ENCODE data around the gene ERMN. TPM values are rescaled to one million over a fixed set of nuclear protein-coding genes. Genes with fewer than 3 reads are reported as not detected.
"Not testable (repeated sequence)": the region's sequence is repeated elsewhere in the genome, so short reads cannot be mapped to it uniquely, and the experiment has no call there.

The ERMN gene
- total and polyA plus RNA-seq, 9 donors = 0.08 to 0.40 (median 0.25) TPM; not detected in 5

- DNase-seq = no peak
- Histone ChIP-seq H3K4me1 (ENCODE audit: insufficient read depth) (no peaks in the 10 kb centered on the region), H3K27me3 (no peaks in the 10 kb centered on the region), H3K27ac (no peak overlapping the region), H3K4me3 (no peak overlapping the region), H3K36me3 (no peaks in the 10 kb centered on the region), H3K9me3 (no peaks in the 10 kb centered on the region)
- WGBS, 3 donors = 87 to 92% (median 89%) methylated on average over 1 of the region's 1 CpG
- intact Hi-C loops (cut with DNase I) = no loop called here
- no peak for TF ChIP-seq POLR2A (IDR thresholded peaks at IDR 0.05)
- TF ChIP-seq EP300 (IDR thresholded peaks at IDR 0.05) = no peak
- TF ChIP-seq CTCF (IDR thresholded peaks at IDR 0.05) = no peak
Observed at GRCh38 chr2:157287160-157287559, 38.5 kb downstream of the ERMN start.

- TF ChIP-seq EP300 (IDR thresholded peaks at IDR 0.05) (no peak), CTCF (IDR thresholded peaks at IDR 0.05) (no peak), POLR2A (IDR thresholded peaks at IDR 0.05) (no peak)
- 42 to 59% (median 47%) methylated on average over 2 of the region's 2 CpGs for WGBS, 3 donors
- intact Hi-C loops (cut with DNase I) = no loop called here
- H3K9me3 ChIP-seq = peaks cover 0 to 3% of the 10 kb centered on the region in 2 donors
- H3K36me3 ChIP-seq = no peaks in the 10 kb centered on the region
- no peak overlapping the region for H3K27ac ChIP-seq
- no peaks in the 10 kb centered on the region for H3K27me3 ChIP-seq
- no peak overlapping the region for H3K4me3 ChIP-seq
- H3K4me1 ChIP-seq (ENCODE audit: insufficient read depth) = no peaks in the 10 kb centered on the region
- DNase-seq = no peak
Observed at GRCh38 chr2:157283468-157283867, 42.2 kb downstream of the ERMN start.

GRCh38 chr2:157281316-157281715 is 44.3 kb downstream of the ERMN start:
- no peak for DNase-seq
- no peak for TF ChIP-seq POLR2A (IDR thresholded peaks at IDR 0.05)
- no peak for TF ChIP-seq EP300 (IDR thresholded peaks at IDR 0.05)
- no peak for TF ChIP-seq CTCF (IDR thresholded peaks at IDR 0.05)
- no peak overlapping the region for H3K27ac ChIP-seq
- H3K4me1 ChIP-seq (ENCODE audit: insufficient read depth) = no peaks in the 10 kb centered on the region
- no peaks in the 10 kb centered on the region for H3K36me3 ChIP-seq
- 94 to 98% (median 94%) methylated on average over 6 of the region's 6 CpGs for WGBS, 3 donors
- H3K27me3 ChIP-seq = no peaks in the 10 kb centered on the region
- no peak overlapping the region for H3K4me3 ChIP-seq
- peaks cover 0 to 3% of the 10 kb centered on the region in 2 donors for H3K9me3 ChIP-seq
- intact Hi-C loops (cut with DNase I) = no loop called here

GRCh38 chr2:157279311-157279710 is 46.3 kb downstream of the ERMN start:
- H3K27ac ChIP-seq; H3K4me3 ChIP-seq; H3K9me3 ChIP-seq; DNase-seq; H3K4me1 ChIP-seq (ENCODE audit: insufficient read depth); H3K27me3 ChIP-seq; intact Hi-C loops (cut with DNase I); H3K36me3 ChIP-seq: not testable (repeated sequence)
- 79 to 89% (median 85%) methylated on average over 7 of the region's 7 CpGs for WGBS, 3 donors

- no peaks in the 10 kb centered on the region for H3K36me3 ChIP-seq
- intact Hi-C loops (cut with DNase I) = no loop called here
- no peaks in the 10 kb centered on the region for H3K9me3 ChIP-seq
- H3K27me3 ChIP-seq = no peaks in the 10 kb centered on the region
- no peak overlapping the region for H3K27ac ChIP-seq
- no peaks in the 10 kb centered on the region for H3K4me1 ChIP-seq (ENCODE audit: insufficient read depth)
- H3K4me3 ChIP-seq = no peak overlapping the region
- TF ChIP-seq EP300 (IDR thresholded peaks at IDR 0.05) (no peak), CTCF (IDR thresholded peaks at IDR 0.05) (no peak), POLR2A (IDR thresholded peaks at IDR 0.05) (no peak)
- DNase-seq = no peak
- WGBS, 3 donors = 94 to 98% (median 95%) methylated on average over 1 of the region's 1 CpG
Observed at GRCh38 chr2:157271590-157272203, 53.9 kb downstream of the ERMN start.
